Measurements from ENCODE around the gene HOXA5.

HOXA5 gene

DNA sequence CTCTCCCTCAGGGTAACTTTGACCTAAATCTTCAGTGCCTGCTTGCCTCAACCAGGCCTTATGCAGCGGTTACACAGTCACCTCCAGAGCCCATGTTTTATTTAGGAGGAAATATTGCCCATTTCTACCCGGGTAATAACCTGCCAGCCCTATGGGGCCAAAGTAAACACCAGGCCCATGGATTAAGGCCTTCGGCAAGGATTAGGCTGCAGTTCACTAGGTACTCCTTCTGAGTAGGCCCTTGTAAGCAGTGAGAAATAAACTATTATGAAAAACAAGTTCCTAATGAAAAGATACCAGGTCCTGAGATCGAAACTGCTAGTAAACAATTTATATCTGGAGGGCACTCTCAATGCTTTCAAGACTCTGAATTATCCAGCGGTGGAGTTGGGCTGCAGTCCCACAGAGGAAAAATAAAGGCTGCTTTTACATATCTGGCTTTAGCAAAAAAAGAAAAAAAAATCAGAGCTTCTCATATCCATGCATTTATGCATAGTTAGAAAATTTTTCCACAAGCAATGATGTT is 34.4 kb upstream of the HOXA5 start:
- CTCF ChIA-PET: interaction anchor here (1.7 kb wide), 1 partner anchor 12 kb away, joined by 5 read pairs; no protein-coding TSS in a partner anchor
- no peak for DNase-seq (ENCODE audit: low spot score)
- POLR2A ChIA-PET (ENCODE audit: low non-redundant PET): no interaction called here
- H3K27ac ChIP-seq: peak overlapping the region; percentile 95
- TF ChIP-seq, protein P1, sequence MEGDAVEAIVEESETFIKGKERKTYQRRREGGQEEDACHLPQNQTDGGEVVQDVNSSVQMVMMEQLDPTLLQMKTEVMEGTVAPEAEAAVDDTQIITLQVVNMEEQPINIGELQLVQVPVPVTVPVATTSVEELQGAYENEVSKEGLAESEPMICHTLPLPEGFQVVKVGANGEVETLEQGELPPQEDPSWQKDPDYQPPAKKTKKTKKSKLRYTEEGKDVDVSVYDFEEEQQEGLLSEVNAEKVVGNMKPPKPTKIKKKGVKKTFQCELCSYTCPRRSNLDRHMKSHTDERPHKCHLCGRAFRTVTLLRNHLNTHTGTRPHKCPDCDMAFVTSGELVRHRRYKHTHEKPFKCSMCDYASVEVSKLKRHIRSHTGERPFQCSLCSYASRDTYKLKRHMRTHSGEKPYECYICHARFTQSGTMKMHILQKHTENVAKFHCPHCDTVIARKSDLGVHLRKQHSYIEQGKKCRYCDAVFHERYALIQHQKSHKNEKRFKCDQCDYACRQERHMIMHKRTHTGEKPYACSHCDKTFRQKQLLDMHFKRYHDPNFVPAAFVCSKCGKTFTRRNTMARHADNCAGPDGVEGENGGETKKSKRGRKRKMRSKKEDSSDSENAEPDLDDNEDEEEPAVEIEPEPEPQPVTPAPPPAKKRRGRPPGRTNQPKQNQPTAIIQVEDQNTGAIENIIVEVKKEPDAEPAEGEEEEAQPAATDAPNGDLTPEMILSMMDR (conservative IDR thresholded peaks at IDR 0.05; ENCODE audit: low read depth): no peak

- no peak for DNase-seq (ENCODE audit: low spot score)
- CTCF ChIA-PET: no interaction called here
- peak overlapping the region; percentile 95 for H3K27ac ChIP-seq
- TF ChIP-seq, protein P1 (conservative IDR thresholded peaks at IDR 0.05; ENCODE audit: low read depth): no peak
- POLR2A ChIA-PET (ENCODE audit: low non-redundant PET): no interaction called here
Observed at GRCh38 chr7:27176962-27177794, 33.7 kb upstream of the HOXA5 start.

GRCh38 chr7:27176524-27176845 is 33.0 kb upstream of the HOXA5 start:
- CTCF ChIA-PET: interaction anchor here (0.7 kb wide), 1 partner anchor 9 kb away, joined by 3 read pairs; the partner anchor contains the start of gene HOXA11
- POLR2A ChIA-PET (ENCODE audit: low non-redundant PET): no interaction called here
- H3K27ac ChIP-seq: peak overlapping the region; percentile 95
- TF ChIP-seq, protein P1 (conservative IDR thresholded peaks at IDR 0.05; ENCODE audit: low read depth): no peak
- DNase-seq (ENCODE audit: low spot score): no peak

GRCh38 chr7:27175626-27176523 is 32.4 kb upstream of the HOXA5 start:
- ChIA-PET POLR2A (ENCODE audit: low non-redundant PET) (no interaction called here), CTCF (interaction anchor here (0.7 to 2.1 kb wide), 4 partner anchors 8 to 569 kb away, joined by 3 to 7 read pairs (median 3); partner anchors contain the start of gene HOXA11)
- H3K27ac ChIP-seq: peak overlapping the region; percentile 95
- TF ChIP-seq, protein P1 (conservative IDR thresholded peaks at IDR 0.05; ENCODE audit: low read depth): no peak
- DNase-seq (ENCODE audit: low spot score): no peak

GRCh38 chr7:27174874-27175625 is 31.6 kb upstream of the HOXA5 start:
- CTCF ChIA-PET: interaction anchor here (0.7 to 2.1 kb wide), 4 partner anchors 9 to 570 kb away, joined by 3 to 7 read pairs (median 5); no protein-coding TSS in a partner anchor
- H3K27ac ChIP-seq: peak overlapping the region; percentile 95
- TF ChIP-seq, protein P1 (conservative IDR thresholded peaks at IDR 0.05; ENCODE audit: low read depth): no peak
- no peak for DNase-seq (ENCODE audit: low spot score)
- POLR2A ChIA-PET (ENCODE audit: low non-redundant PET): no interaction called here

Measured in RWPE1 (cell line).